Retinal pigment epithelial cell (primary cell): Measurements from ENCODE around the gene ATG13.

Experiments used
- DNase-seq: peaks from one replicate; pipeline ENCODE4 v3.0.0-alpha.2; 2010; ENCODE audit warnings: low read depth
- H3K4me3 ChIP-seq: 2 replicates; pipeline ENCODE4 v1.5.1; 2011; ENCODE audit warnings: mild to moderate bottlenecking, low read length, control low read depth, moderate library complexity
- CTCF ChIP-seq: conservative IDR thresholded peaks from 2 replicates; pipeline ENCODE4 v1.5.1; 2011; ENCODE audit warnings: low read depth, low read length, control low read depth, inconsistent platforms

ATG13 gene

GRCh38 chr11:46597609-46598219 is 19.6 kb upstream of the ATG13 start:
- H3K4me3 ChIP-seq: no peak overlapping the region
- no peak for DNase-seq
- TF ChIP-seq CTCF: no peak

- TF ChIP-seq CTCF: no peak
- no peak overlapping the region for H3K4me3 ChIP-seq
- no peak for DNase-seq
Measured at GRCh38 chr11:46599340-46600193, 17.8 kb upstream of the ATG13 start.

GRCh38 chr11:46600194-46600960 is 17.0 kb upstream of the ATG13 start:
- H3K4me3 ChIP-seq: no peak overlapping the region
- no peak for TF ChIP-seq CTCF
- DNase-seq: no peak

- TF ChIP-seq CTCF: no peak
- no peak overlapping the region for H3K4me3 ChIP-seq
- no peak for DNase-seq
Measured at GRCh38 chr11:46601129-46601528, 16.2 kb upstream of the ATG13 start.

GRCh38 chr11:46603704-46604308 is 13.5 kb upstream of the ATG13 start:
- no peak for TF ChIP-seq CTCF
- no peak for DNase-seq
- H3K4me3 ChIP-seq: no peak overlapping the region

GRCh38 chr11:46604796-46605195 is 12.6 kb upstream of the ATG13 start:
- no peak for TF ChIP-seq CTCF
- DNase-seq: no peak
- H3K4me3 ChIP-seq: no peak overlapping the region
